Umbilical cord (tissue), 2 donors: ENCODE results near the gene RSPO3. TPM values are rescaled to one million over a fixed set of nuclear protein-coding genes. Genes with fewer than 3 reads are reported as not detected.

ENCODE experiments used
- DNase-seq: peaks from one replicate; pipeline ENCODE4 v3.0.0-alpha.2; 2015; ENCODE audit warnings: low spot score
- total RNA-seq: library from RNA; depleted of rRNA; stranded (reverse); fragments of >200 nt; gene quantifications from one replicate; pipeline ENCODE4 v1.2.3, GENCODE V29; 2014; ENCODE audit warnings: low replicate concordance; ENCODE audit not compliant: insufficient read depth

Gene RSPO3
- total RNA-seq, 1 donor from 2014 or later, result 1.2 TPM

DNA sequence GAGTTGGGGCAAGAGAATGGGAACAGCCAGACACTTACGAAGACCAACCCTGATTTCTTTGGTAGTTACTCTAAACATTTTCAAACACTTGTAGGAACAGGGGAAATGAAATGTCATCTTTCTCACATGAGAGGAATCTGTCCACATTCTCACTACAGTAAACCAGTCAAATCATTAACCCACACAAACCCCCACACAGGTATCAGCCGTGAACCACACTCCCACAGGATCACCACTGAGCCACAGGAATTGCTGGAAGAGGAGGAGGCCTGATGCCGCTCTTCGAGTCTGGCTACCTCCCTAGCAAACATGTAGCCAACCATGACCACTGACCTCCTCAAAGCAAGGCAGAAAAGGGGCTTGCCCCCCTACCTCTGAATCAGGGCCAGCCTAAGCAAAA is 6.9 kb upstream of the RSPO3 start:
- no peak for DNase-seq

- DNase-seq, result no peak
Observed at GRCh38 chr6:127114214-127114760, 4.2 kb upstream of the RSPO3 start.

DNA sequence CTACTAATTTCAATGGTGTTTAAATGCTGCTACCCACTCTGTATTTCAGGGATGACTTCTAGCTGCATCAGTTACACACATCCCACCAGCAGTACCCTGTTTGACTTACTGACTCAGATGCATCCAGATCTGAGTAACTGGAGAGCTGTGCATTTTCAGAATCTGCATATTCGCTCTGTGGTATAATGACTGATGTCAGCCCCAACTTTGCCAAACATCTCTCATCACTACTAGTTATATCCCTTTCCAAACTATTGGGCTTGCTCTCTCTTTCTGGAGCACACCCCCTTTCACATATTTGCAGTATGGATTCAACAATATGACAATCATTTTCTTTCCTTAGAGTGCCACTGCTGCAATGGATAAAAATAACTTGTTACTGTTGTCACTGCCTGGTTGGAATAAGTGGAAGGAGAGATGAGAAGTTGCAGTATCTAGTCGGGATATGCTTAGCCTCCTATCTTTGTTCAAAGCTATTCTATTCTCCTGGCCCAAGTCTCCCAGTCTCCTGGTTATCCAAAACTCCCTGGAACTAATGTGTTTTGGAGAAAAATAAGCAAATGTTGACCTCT is 3.3 kb upstream of the RSPO3 start:
- no peak for DNase-seq

- no peak for DNase-seq
Observed at GRCh38 chr6:127115746-127116145, 2.7 kb upstream of the RSPO3 start.

GRCh38 chr6:127117979-127118297 is 533 bp upstream of the RSPO3 start:
- no peak for DNase-seq

DNA sequence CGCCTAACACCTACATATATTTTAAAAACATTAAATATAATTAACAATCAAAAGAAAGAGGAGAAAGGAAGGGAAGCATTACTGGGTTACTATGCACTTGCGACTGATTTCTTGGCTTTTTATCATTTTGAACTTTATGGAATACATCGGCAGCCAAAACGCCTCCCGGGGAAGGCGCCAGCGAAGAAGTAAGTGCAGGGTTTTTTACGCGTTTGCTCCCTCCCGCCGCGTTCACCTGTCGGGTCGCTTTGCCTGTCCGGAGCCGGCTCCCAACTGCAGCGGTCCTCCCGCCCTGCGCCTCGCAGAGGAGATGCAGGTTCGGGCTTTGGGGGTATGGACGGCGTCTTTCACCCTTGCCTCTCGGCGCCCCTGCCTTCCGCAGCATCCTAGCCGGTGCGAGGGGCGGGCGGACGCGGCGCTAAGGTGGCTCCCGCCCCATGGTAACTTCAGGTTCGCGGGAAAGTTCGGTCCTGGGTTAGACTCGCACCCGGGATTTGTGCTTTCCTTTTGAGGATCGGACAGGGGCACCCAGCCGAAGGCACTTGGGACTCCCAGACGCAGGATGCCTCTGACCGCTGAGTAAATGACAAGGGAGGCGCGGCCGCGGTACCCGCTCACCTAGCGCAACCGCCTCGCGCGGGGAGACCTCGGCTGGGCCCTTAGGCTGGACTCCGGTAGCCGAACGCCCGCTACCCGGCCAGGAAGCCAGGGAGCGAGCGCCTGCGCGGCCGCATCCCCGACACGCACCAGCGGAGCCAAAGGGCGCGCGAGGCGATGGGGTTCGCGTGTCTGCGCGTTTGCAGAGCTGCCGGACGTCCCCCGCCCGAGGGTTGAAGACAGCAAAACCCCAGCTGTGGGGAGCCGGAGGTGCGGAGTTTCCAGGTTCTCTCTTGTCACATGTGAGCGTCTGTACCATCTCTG is 891 bp downstream of the RSPO3 start:
- DNase-seq, result no peak

DNA sequence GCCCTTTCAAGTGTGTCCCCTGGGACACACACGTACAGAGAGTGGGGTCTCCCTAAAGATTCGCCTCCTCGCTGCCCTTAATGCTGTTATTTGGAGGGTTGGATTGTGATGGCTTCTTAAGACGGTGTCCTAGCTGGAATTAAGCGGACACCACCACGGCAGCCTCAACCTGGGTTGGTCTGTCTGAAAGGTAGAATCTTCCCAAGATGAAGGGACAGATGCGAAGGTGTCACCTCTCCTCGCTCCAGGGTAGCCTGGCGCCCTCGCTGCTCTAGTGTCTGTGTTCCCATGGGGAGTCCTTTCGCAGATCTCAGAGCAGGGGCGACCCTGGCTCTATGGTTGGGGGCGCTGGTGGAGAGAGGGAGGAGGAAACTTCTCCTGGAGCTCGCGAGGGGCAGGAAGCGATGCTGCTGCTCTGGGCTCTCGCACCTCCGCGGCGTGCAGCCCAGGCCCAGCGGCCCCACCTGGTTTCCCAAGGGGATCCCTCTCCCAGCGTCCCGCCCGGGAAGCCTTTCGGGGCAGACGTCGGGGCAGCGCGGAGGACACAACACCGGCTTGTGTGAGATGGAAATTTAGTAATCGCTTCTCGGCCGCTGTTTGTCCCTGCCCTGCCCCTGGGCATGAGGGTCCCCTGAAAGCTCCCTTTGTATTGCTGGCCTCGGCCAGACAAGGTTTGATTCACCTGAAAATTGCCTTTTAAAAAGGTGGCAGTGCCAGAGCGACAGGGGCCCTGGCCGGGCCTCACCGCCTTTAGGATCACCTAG is 1.7 kb downstream of the RSPO3 start:
- no peak for DNase-seq

- peak; percentile 74 for DNase-seq
Observed at GRCh38 chr6:127120787-127121636, 2.5 kb downstream of the RSPO3 start.

- no peak for DNase-seq
Observed at GRCh38 chr6:127121637-127121960, 3.1 kb downstream of the RSPO3 start.

GRCh38 chr6:127124172-127124571 is 5.7 kb downstream of the RSPO3 start:
- no peak for DNase-seq

DNA sequence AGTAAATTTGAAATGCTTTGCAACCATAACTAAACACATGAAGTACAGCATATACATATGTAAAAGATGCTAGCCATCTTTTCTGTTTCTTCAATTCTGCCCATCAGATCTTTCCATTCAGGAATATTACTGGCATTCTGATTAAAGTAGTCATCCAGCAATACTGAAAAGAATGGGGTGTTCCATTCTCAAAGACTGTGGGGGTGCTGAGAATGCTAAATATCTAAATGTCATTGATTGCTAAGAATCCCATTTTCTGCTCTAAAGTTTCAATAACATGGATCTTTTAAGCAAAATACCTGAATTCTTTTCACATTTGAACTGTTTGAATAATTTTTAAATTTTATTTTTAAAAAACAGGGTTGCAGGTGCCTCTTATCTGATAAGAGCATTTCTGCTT is 6.2 kb downstream of the RSPO3 start:
- DNase-seq, result no peak

- no peak for DNase-seq
Observed at GRCh38 chr6:127128066-127128465, 9.6 kb downstream of the RSPO3 start.

GRCh38 chr6:127129251-127129650 is 10.8 kb downstream of the RSPO3 start:
- DNase-seq, result peak; percentile 65

- peak; percentile 54 for DNase-seq
Observed at GRCh38 chr6:127131275-127131674, 12.8 kb downstream of the RSPO3 start.

DNA sequence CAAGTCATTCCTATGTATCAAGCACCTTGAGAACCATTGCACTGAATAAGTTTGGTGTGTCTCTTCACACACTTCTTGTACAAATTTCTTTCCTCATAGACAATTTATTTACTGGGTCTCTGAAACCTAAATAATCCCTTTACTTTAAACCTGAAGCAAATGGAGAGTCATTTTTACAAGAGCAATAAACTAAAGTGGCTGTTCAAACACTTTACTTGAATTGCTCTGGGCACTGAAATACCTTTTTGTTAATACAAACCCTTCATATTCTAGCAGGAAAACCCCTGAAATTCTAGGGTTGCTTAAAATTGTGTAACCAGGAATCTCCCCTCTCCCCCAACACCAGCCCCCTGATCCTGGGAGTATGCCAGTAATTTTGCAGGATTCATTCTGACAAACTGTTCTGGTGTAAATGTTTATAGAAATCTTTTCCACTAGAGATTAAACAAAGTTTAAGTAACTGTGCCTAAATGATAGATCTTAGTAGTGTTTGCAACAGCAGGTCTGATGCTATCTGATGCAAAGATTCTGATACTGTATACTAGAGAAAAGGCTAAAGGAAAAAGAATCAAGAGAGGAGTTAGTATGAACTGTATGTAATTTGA is 13.4 kb downstream of the RSPO3 start:
- DNase-seq, result no peak

DNA sequence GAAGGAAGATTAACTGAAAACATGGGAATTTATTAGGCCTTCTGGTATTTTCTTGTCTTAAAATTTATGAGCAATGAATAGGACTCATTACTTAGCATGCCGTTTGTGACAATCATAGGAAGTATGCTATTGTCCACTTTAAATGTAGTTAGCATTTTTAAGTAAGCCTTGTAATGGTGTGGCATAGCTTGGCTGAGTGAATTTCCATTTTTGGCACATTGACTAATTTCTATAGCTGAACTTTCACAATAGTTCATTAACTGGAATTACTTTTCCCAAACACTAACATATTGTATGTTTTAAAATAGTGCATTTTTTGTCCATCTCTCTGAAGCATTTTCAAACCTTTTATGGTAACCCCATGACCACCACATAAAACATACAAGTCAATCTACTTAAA is 15.7 kb downstream of the RSPO3 start:
- DNase-seq, result no peak

DNA sequence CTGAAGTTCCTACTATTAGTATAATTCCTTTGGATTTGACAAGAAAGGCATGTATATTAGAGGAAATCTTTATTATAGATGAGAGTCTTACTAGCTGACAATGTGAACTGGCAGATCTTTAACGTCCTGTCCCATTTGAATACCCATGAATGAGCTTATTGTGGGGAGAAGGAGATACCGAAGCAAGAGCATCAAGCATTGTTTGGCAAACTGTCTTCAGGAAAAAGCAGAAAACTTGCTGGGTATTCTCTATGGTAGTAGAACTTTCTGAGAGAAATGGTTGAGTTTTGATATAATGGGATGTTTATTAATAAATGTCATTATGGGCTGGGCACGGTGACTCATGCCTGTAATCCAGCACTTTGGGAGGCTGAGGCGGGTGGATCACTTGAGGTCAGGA is 18.3 kb downstream of the RSPO3 start:
- no peak for DNase-seq

DNA sequence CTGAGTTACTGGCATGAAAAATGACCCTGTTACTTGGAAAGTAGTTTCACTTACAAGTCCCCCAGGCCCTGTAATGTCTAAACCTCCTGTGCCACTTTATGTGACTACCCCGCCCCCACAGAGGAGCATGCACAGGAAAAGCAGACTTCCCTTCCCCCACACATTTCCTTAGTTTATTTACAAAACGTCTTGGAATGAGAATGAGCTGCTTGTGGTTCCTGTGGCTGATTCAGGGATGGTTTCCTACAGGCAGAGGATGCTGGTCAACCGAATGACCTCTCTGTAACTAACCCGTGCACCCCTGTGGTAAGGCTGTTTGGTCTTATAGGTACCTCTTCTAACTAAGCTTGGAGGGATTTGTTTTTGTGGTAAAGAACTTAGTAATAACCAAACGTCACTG is 28.5 kb downstream of the RSPO3 start:
- DNase-seq, result no peak

- DNase-seq, result no peak
Observed at GRCh38 chr6:127147534-127147933, 29.1 kb downstream of the RSPO3 start.

- DNase-seq, result no peak
Observed at GRCh38 chr6:127148511-127148910, 30.0 kb downstream of the RSPO3 start.

DNA sequence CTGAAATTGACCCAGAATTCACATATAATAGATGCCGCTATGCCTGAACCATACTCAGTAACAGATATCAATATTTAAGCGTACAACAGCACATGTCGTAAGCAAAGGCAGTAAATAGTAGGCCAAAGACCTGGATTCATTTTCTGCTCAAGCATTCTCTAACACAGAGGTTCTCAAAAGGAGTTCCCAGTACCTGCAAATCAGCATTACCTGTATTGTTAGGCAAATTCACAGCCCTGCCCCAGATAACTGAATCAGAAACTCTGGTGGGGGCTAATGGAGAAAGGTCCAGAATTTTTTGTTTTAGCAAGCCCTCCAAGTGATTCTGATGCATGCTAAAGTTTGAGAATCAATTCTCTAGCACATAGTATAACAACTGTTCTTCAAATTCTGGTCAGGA is 36.0 kb downstream of the RSPO3 start:
- no peak for DNase-seq
